T47D (cell line): Measurements from ENCODE around the gene SEPTIN11.
A peak's percentile ranks its signal among the peaks of the same experiment; 100 is the strongest.

Experiments used
- DNase-seq, 2 experiments: peaks; one replicate each; pipeline versions ENCODE4 v3.0.0 to v3.0.0-alpha.2; 2011 to 2012; ENCODE audit warnings: low read depth in 1 of 2, low spot score in 1 of 2
- JUND ChIP-seq: IDR thresholded peaks from 2 replicates; pipeline ENCODE4 v1.6.1; 2012; ENCODE audit warnings: low read depth
- in situ Hi-C: cut with HindIII; loops from 2 replicates; pipeline ENCODE4 v1.10.0; 2016; ENCODE audit warnings: low sequenced_read_pairs, low pct_unique_long_range_greater_than_20kb

The SEPTIN11 gene

DNA sequence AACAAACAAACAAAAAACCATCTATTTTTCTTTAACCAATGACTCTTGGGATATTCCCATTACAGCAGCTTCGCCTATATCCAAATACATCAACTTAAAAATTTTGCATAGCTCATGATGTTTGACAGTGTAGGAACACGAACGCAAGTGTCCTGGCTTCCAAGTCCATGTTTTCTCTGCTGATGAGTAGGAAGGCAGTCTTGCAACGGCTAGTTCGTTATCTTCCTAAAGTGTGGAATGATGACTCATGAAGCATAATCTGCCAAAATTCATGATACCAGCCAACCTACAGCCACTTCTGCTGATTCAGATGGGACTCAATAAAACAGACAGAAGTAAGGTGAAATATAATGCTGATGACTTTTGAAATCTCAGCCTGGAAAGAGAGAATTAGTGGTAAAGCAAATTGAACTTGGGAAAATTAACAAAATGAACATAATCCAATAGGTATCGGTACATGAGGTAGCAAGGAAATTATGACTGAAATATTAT, 6.4 kb upstream of the SEPTIN11 start:
- no peak for TF ChIP-seq JUND
- no peak for DNase-seq
- in situ Hi-C loops, result no loop called here

DNA sequence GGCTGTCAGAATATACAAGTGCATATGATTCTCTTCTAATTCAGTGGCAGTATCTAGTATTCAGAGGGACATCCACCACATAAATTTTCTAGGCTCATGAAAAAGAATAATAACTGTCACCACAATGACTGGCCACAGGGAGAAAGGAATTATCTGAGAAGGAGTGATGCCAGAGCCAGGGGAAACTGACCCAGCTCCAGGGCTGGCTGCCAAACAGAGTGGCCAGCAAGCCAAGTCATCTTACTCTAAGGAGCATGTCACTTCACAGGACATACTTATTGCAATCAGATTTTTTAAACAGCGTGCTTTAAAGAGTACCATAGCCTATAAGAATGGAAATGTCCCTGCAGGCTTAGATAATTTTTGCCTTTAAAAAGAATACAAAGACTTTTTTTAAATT, 5.8 kb upstream of the SEPTIN11 start:
- in situ Hi-C loops, result no loop called here
- DNase-seq, result no peak
- TF ChIP-seq JUND, result no peak

DNA sequence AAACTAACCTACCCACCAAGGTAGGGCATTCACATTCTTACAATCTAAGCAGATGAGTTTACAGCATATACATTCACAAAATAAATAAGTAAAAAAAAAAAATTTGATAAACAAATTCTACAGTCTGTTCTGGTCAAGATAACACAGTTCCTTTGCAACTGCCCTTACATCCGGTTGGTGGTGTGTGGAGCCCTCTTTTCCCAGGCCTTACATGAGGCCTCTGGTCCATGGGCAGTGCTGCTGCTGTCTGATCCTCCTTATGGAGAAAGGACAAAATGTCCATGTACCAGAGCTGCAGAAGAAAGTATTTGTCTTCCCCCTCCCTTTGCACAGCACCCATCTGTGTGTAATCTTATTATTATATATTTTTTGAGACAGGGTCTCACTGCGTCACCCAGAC, 2.2 kb upstream of the SEPTIN11 start:
- no peak for TF ChIP-seq JUND
- DNase-seq, result no peak
- in situ Hi-C loops, result no loop called here

GRCh38 chr4:76948443-76949275, 893 bp upstream of the SEPTIN11 start:
- DNase-seq, result peak; percentile 83 to 86
- in situ Hi-C loops, result no loop called here
- no peak for TF ChIP-seq JUND

GRCh38 chr4:76950052-76950955, 752 bp downstream of the SEPTIN11 start:
- no peak for TF ChIP-seq JUND
- in situ Hi-C loops, result no loop called here
- peak; percentile 28 to 57 for DNase-seq

DNA sequence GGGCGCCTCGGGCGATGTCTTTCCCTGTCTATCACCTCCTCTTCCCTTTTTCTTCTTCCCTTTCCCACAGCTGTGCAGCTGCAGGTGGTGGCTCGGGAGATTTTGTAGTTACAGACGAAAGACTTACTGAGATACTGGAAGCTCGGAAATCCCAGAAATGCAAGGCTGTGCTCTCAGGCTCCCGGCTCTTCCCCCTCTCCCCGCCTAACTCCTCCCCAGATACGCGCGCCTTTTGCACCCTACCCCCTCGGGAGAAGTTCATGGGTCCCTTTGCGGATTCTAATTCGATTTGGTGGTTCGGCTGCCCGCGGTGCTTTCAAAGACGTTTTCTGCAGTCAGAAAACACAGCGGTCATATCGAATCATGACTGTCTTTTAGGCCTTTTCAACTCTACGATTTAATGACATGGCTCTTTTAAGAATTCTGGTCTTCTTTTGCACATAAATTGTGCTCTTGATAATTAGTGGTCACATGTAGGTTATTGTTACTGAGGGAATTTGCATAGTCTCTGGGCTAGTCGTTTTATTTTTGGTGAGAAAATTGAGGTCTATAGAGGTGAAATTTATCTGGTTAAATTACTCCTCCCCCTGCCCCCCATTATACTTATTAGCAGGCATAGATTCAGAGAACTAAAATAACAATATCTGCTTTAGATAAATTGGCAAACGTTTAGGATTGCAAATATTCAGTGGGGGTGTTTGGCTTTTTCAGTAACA, 1.6 kb downstream of the SEPTIN11 start:
- peak; percentile 4 to 26 for DNase-seq
- in situ Hi-C loops, result no loop called here
- no peak for TF ChIP-seq JUND

- no peak for DNase-seq
- no peak for TF ChIP-seq JUND
- in situ Hi-C loops, result no loop called here
These were observed 2.1 kb downstream of the SEPTIN11 start for GRCh38 chr4:76951672-76952010.

DNA sequence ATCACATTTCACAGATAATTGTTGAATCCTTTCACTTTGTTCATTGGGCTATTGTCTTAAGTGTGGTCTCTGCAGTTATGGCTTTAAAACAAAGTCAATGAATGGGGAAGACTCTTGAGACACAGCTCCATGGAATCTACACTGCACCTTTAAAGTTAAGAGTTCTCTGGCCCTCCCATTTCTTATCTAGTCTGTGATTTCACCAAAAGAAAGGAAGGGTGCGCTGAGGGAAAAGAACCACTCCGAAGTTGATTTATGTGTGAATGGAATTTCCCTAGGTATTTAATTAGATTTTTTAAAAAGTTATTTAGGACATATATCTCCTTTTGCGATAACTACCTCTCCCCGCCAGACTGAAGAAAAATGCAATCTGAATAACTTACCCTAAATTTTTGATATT, 2.5 kb downstream of the SEPTIN11 start:
- DNase-seq, result no peak
- in situ Hi-C loops, result no loop called here

DNA sequence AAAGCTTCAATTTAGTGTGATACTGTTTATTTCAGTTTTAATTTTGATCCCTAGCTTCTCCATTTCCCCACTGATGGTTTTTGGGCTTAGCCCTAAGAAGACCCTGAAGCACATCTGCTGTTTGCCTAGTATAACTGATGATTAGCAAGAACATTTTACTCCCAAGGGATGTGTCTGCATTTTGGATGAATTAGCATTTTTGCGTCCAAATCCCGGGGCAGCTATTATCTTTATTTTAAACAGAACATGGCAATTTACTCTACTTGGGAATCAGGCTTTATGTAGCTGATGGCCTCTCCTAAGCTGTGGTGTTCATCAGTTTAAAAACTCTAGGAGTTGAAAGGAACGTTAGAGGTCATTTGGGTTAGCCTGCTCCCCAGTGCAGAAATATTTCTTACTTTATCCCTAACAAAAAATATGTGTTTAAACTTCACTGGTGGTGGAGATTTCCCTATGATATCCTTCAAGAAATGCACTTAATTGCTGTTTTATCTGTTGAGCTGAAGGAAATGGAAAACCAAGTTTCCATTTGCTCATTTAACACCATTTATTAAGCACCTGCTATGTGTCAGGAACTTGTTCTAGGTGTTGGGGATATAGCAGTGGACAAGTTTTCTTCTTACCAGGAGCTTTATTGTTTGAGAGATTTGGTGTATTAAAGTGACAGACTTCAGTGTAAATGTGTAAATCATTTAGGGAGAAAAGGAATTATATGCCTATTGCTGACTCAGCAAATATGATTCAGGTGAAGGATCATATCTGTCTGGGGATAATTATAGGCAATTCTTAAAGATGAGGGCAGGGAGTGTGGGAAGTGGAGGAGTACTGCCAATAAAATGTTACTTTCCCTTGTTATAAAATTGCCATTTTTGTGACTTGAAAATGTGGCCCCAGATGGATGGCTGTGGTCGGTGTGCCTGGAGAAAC, 3.4 kb downstream of the SEPTIN11 start:
- in situ Hi-C loops, result no loop called here
- no peak for TF ChIP-seq JUND
- no peak for DNase-seq

More for the DNA sequence above, 2.5 kb downstream of the SEPTIN11 start:
- no peak for TF ChIP-seq JUND

GRCh38 chr4:76953956-76954355, 4.4 kb downstream of the SEPTIN11 start:
- in situ Hi-C loops, result no loop called here
- no peak for DNase-seq
- no peak for TF ChIP-seq JUND

DNA sequence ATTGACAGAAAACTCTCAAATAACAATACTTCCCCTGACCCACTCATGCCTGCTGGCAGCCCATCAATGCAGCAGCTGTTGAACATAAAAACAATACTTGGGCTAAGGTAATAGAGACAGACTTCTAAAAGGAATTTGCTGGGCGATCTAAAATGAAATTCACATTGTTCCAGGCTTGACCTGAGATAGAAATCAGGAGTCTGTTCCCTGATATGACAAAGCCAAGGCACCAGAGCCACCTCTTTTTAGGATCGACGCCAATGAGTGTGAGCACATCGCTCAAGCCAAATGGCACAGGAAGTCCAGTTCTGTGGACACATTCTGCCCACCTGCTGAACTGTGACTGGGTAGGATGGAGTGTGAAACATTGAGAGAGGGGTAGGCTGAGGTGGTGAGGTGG, 4.9 kb downstream of the SEPTIN11 start:
- in situ Hi-C loops, result no loop called here
- no peak for TF ChIP-seq JUND
- DNase-seq, result no peak
